ENCODE data around the gene USP53. TPM values are rescaled to one million over a fixed set of nuclear protein-coding genes. Genes with fewer than 3 reads are reported as not detected.

The USP53 gene
- total RNA-seq, 4 donors from 2014 or later, result 79.0 to 186 (median 125) TPM

GRCh38 chr4:119179011-119179410 is 33.5 kb upstream of the USP53 start:
- TF ChIP-seq POLR2A (IDR thresholded peaks at IDR 0.05) (no peak), CTCF (IDR thresholded peaks at IDR 0.05) (no peak), POLR2AphosphoS5 (IDR thresholded peaks at IDR 0.05) (no peak), EP300 (IDR thresholded peaks at IDR 0.05) (no peak)
- WGBS, 2 donors (ENCODE audit: low coverage in 1 of 2), result 58 to 89% methylated on average over 1 of the region's 1 CpG
- no peak for ATAC-seq

GRCh38 chr4:119184128-119184527 is 28.4 kb upstream of the USP53 start:
- Histone ChIP-seq H3K9me3 (no peaks in the 10 kb centered on the region), H3K36me3 (no peaks in the 10 kb centered on the region), H3K4me3 (no peak overlapping the region), H3K4me1 (peaks cover 0 to 16% (median 5%) of the 10 kb centered on the region in 3 donors), H3K27ac (no peak overlapping the region), H3K27me3 (no peaks in the 10 kb centered on the region)
- ATAC-seq, result no peak
- 88 to 100% methylated on average over 2 of the region's 2 CpGs for WGBS, 2 donors (ENCODE audit: low coverage in 1 of 2)
- TF ChIP-seq POLR2AphosphoS5 (IDR thresholded peaks at IDR 0.05), result no peak
- TF ChIP-seq EP300 (IDR thresholded peaks at IDR 0.05), result no peak
- TF ChIP-seq CTCF (IDR thresholded peaks at IDR 0.05), result no peak
- TF ChIP-seq POLR2A (IDR thresholded peaks at IDR 0.05), result no peak

More at GRCh38 chr4:119179011-119179410, 33.5 kb upstream of the USP53 start:
- Histone ChIP-seq H3K36me3 (no peaks in the 10 kb centered on the region), H3K9me3 (no peaks in the 10 kb centered on the region), H3K27me3 (no peaks in the 10 kb centered on the region), H3K27ac (no peak overlapping the region), H3K4me1 (no peaks in the 10 kb centered on the region), H3K4me3 (no peak overlapping the region)

GRCh38 chr4:119189638-119190037 is 22.9 kb upstream of the USP53 start:
- H3K4me1 ChIP-seq, result peaks cover 0 to 40% (median 18%) of the 10 kb centered on the region in 3 donors
- peak overlapping the region; percentile 74 to 99 (median 80) for H3K27ac ChIP-seq
- H3K36me3 ChIP-seq, result no peaks in the 10 kb centered on the region
- TF ChIP-seq POLR2AphosphoS5 (IDR thresholded peaks at IDR 0.05), result peak; percentile 95
- TF ChIP-seq EP300 (IDR thresholded peaks at IDR 0.05), result peak; percentile 67
- TF ChIP-seq CTCF (IDR thresholded peaks at IDR 0.05), result no peak
- H3K27me3 ChIP-seq, result no peaks in the 10 kb centered on the region
- H3K9me3 ChIP-seq, result no peaks in the 10 kb centered on the region
- WGBS, 2 donors (ENCODE audit: low coverage in 1 of 2), result 0 to 8% methylated on average over 1 of the region's 1 CpG
- no peak overlapping the region for H3K4me3 ChIP-seq
- ATAC-seq, result peak; percentile 97

- H3K4me3 ChIP-seq, result no peak overlapping the region
- TF ChIP-seq POLR2A (IDR thresholded peaks at IDR 0.05), result no peak
- H3K9me3 ChIP-seq, result no peaks in the 10 kb centered on the region
- peaks cover 0 to 40% (median 18%) of the 10 kb centered on the region in 3 donors for H3K4me1 ChIP-seq
- H3K27ac ChIP-seq, result peak overlapping the region in 3 of 4 donors; percentile 80 to 93 (median 81)
- H3K27me3 ChIP-seq, result no peaks in the 10 kb centered on the region
- ATAC-seq, result no peak
- H3K36me3 ChIP-seq, result no peaks in the 10 kb centered on the region
- WGBS, 2 donors (ENCODE audit: low coverage in 1 of 2), result no CpG with 5 or more reads among the region's 2 CpGs
Observed at GRCh38 chr4:119190354-119190753, 22.2 kb upstream of the USP53 start.

GRCh38 chr4:119191505-119191904 is 21.0 kb upstream of the USP53 start:
- H3K4me3 ChIP-seq, result no peak overlapping the region
- no peak overlapping the region for H3K27ac ChIP-seq
- H3K4me1 ChIP-seq, result peaks cover 0 to 40% (median 18%) of the 10 kb centered on the region in 3 donors
- 93 to 100% methylated on average over 3 of the region's 3 CpGs for WGBS, 2 donors (ENCODE audit: low coverage in 1 of 2)
- H3K27me3 ChIP-seq, result no peaks in the 10 kb centered on the region
- no peak for ATAC-seq
- H3K9me3 ChIP-seq, result no peaks in the 10 kb centered on the region
- no peaks in the 10 kb centered on the region for H3K36me3 ChIP-seq
- TF ChIP-seq POLR2AphosphoS5 (IDR thresholded peaks at IDR 0.05) (no peak), EP300 (IDR thresholded peaks at IDR 0.05) (no peak), POLR2A (IDR thresholded peaks at IDR 0.05) (no peak), CTCF (IDR thresholded peaks at IDR 0.05) (no peak)

Data from gastroesophageal sphincter (tissue), 4 donors.